OCI-LY3 (cell line): ENCODE measurements around the gene GMPR.

Source experiments
- CTCF ChIP-seq: fragments of 200-600, 300-600 bp; sonication (generic); IDR thresholded peaks from 2 replicates; pipeline ENCODE4 v1.5.1; 2014; ENCODE audit warnings: antibody characterized with exemption, low read length, low read depth
- EZH2phosphoT487 ChIP-seq: fragments of 200-600 bp; shearing (Covaris generic); IDR thresholded peaks from 2 replicates; pipeline ENCODE4 v1.6.1; 2018; ENCODE audit warnings: antibody characterized with exemption, mixed run types, low read depth

DNA sequence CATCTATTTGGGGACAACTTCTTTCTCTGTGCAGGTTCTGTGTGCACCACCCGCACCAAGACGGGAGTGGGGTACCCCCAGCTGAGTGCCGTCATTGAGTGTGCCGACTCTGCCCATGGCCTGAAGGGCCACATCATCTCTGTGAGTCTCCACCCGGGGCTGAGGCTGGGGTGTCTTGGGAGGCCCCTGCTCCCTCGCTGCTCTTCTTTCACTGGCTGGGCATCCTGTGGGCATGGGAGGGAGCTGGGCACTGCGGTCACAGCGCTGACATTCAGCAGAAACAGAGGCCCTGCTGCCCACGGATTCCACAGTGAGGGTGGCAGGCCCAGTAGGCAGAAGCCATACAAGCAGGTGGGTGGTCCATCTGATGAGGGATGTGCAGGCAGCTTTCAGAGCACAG lies 40.4 kb downstream of the GMPR start:
- TF ChIP-seq CTCF (no peak), EZH2phosphoT487 (no peak)
